HuH-7 (cell line): ENCODE measurements around the gene TBC1D22A.
A peak's percentile ranks its signal among the peaks of the same experiment; 100 is the strongest.

ENCODE experiments used
- DNase-seq: peaks from one replicate; pipeline ENCODE4 v3.0.0; 2011; ENCODE audit warnings: low spot score

Gene TBC1D22A

DNA sequence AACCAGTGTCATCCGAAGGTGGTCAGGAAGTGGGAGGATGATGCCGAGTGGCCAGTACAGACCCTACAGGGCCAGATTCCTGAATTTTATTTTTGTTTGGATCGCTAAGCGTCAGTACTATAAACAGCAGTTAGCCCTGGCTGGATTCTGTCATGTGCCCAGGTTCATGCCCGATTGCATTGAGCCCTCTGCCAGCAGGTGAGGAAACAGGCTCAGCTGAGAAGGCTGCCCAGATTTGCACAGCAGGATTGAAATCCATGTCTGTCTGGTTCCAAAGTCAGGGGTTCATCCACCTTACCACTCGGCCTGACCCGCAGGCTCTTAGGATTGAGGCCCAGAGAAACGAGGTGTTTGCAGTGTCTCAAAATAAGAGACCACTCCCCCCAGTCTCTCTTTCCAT is 9.1 kb upstream of the TBC1D22A start:
- DNase-seq: no peak

DNA sequence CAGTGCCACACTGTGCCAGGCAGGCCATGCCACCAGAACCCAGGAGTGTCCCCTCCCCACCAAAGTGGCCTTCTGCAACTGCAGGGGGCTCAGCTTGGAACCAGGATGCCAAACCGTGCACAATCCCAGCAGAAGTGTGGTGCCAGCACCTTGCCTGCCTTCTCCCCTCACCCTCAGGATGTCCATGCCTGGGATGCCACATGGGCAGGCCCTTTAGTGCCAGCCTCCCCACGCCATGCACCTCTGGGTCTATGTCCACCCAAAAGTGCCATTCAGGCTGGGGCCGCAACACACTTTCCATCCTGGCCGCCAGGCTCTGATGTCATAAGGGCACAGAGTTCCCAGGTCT is 8.7 kb upstream of the TBC1D22A start:
- DNase-seq: no peak

DNA sequence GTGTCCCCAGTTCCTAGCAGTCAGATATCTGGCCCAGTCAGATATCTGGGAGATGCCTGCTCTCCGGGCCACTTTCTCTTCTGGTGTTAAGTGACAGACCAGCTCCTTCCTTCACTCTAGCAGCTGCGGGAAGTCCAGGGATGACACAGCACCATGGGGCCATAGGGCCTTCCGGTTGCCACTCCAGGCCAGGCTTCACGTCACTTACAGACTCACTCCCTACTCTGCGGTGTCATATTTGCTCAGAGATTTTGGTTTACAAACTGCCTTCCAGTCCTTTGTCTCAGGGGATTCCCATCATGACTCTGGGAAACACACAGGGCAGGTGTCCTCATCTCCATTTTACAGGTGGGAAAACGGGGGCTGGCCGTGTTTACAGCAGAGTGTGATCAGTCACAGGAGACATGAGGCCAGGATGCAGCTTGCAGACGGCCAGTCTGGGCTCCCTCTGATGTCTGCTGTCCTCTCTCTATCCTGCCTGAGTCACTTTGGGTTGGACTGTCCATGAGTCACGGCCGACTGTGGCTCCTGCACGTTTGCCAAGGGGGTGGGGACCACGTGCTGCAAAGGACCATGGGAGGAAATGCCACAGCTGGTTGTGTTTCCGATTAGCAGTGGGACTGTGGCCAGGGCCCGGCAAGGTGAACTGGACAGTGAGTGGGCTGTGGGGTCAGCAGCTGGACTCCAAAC is 8.2 kb upstream of the TBC1D22A start:
- no peak for DNase-seq

DNA sequence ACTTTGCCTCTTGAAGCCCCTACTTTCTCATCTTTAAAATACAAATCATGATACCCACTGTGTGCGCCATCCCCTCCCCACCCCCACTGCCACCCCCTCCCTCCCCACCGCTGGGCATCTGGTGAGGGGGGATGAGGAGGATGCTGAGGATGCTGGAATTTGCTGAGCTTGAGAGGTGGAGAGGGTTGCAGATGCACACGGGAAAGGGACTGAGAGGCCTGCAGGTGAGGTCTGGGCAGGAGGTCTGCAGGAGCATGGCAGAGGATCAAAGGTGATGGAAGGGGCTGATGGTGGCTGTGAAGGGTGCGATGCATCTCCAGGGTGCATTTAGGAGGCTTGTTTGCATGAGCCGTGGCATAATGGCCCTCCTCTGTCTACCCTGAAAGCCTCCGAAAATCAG is 7.6 kb upstream of the TBC1D22A start:
- DNase-seq: no peak

DNA sequence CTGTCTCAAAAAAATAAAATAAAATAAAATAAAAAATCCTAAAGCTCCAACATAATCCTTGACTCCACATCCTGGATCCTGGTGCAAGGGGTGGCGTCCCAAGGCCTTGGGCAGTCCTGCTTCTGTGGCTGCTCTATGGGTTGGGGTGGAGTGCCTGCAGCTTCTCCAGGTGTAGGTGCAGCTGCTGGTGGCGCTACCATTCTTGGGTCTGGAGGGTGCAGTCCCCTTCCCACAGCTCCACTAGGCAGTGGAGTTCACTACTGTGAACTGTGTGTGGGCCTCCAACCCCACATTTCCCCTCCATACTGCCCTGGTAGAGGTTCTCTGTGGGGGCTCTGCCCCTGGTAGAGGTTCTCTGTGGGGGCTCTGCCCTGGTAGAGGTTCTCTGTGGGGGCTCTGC is 6.9 kb upstream of the TBC1D22A start:
- no peak for DNase-seq

DNA sequence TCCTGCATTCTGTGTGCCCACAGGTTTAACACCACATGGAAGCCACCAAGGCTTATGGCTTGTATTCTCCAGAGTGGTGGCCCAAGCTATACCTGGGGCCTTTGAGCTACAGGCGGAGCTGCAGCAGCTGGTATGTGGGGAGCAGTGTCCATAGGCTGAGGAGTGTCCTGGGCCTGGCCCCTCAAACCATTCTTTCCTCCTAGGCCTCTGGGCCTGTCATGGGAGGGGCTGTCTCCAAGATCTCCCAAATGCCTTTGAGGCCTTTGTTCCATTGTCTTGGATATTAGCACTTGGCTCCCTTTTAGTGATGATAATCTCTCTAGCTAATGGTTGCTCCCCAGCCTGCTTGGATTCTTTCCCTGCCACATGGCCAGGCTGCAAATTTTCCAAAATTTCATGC is 6.4 kb upstream of the TBC1D22A start:
- DNase-seq: no peak

DNA sequence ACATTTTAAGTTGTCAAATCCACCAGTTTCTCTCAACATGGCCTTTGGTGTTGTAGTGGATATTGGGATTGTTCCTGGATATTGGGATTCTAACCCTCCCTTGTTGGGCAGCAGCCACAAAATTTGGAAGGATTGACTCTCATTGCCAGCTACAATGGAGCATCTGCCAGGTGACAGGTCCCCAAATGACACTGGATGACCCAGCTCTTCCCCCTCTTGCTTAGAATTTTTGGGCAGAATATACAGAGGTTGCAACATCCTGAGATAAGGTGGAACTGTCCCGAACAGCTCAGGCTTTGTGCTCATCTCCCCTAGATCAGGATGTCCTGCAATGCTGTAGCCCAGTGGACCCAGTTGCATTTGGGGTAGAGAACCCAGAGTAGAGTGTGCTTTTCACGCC is 5.3 kb upstream of the TBC1D22A start:
- no peak for DNase-seq

DNA sequence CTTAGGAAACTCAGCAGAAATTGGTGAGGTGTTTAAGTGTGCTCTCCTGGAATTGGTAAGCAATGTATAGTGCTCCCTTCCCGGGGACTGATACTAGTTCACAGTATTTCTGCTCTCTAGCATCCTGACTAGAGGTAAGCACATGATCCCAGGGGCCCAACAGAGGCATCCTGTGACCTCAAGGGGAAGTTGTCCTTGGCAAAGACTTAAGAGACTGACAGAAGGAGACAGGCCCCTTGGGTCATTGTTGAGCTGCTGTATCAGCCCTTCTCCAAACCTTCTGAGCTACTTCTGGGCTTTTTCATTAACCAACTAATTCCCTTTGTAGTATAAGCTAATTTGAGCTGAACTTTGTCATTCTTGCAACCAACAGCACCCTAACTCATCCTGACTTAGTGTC is 4.3 kb upstream of the TBC1D22A start:
- no peak for DNase-seq

DNA sequence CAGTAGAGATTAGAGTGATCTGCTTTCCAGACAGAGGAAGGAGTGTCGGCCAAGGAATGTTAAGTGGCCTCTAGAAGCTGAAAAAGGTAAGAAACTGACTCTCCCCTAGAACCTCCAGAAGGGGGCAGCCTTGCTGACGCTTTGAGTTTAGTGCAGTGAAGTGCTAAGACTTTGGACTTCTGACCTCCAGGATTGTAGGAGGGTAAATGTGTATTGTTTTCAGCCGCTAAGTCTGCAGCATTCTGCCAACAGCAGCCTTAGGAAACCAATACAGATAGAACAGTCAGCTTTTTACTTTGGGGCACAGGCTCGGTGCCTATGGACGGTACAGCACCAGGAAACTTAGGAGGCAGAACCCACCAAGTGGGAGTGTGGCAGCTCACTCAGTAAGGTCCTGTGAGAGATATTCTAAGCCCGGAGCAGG is 3.6 kb upstream of the TBC1D22A start:
- peak; percentile 85 for DNase-seq

DNA sequence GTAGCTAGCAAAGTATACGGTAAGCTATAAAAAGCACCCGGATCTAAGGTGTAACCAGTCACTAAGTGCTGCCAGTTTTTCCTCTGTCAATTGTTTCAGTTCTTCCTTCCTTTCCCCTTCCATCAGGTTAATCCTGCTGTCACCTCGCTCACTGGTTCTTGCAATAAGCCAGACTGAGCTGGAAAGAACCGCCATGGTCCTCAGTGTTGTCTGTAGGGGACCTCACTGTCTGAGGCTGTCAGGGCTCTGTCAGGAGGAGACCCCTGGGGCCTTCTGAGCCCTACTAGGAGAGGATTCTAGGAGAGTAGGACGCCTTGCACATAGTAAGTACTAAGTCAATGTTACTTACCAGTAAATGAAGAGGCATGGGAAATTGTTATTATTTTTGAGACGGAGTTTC is 1.4 kb upstream of the TBC1D22A start:
- no peak for DNase-seq

DNA sequence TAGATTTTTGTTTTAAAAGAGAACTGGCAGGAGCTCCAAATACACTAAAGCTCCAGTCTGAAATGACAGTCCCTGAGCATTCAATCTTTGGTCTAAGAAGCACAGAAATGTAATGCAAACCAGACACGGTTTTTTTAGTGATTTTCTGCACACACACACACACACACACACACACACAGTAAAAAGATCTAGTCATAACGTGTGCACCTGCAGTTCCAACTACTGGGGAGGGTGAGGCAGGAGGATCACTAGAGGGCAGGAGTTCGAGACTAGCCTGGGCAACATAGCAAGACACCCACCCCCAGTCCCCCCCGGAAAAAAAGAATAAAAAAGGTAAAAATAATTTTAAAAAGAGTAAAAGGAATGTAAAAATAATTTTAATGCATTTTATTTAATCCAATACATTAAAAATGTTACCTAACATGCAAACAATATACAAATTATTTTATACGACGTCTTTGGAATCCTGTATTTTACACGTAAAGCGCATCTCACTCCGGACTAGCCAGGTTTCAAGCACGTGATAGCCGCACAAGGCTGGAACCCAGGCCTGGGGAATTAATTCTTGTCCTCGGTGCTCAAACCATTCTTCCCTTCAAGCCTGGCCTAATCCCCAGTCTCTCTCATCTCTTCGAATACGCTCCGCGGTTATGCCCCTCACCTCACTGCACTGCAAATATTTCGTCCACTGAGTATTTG is 762 bp upstream of the TBC1D22A start:
- DNase-seq: no peak

DNA sequence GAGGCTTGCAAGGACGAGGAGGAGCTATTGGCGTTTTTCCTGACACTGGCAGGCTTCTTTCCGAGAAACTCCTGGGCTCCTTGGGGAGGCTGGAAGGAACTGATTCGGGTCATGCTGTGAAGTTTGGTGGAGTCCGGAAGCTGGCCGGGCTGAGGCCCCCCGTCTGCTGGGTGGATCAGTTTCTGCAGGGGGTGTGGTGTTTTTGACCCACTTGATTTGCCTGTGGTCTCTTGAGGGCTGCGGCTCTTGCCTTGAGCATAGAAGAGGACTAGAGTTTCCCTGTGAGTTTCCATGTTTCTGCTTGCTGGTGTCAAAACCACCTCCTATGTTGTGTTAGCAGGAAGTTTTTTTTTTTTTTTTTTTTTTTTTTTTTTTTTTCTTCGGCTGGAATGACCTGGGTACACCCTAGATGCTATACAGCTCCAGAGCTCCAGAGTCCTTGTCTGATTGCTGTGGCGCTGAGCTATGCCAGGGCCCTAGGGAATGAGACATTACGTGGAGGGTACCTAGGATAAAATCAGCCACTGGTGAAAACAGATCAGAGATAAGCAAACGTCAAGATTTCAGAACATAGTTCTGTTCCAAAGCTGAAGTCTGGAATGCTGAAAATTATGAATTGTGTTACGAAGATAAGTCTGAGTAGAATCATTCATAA is 728 bp downstream of the TBC1D22A start:
- DNase-seq: no peak

DNA sequence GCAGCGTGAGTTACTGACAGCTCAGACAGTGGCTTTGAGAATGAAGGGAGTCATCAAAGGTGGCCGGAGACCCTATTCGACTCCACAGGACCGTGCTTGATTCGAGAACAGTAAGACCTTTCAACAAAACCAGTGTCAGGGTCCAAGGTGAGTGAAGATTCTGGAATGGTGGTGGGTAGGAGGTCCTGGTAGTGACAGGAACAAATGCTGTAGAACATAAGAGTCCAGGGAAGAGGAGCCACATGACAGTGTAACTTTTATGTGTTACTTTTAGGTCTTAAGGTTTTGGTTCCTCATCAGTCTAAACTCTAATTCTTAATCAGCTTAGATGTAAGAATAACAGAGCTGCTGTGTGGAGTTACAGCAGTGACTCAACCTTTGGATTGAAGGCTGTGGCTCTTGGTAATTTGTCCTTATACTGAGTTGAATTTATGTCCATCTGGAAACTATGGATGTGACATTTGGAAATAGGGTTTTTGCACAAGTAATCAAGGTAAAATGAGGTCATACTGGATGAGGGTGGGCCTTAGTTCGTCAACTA is 1.8 kb downstream of the TBC1D22A start:
- no peak for DNase-seq

DNA sequence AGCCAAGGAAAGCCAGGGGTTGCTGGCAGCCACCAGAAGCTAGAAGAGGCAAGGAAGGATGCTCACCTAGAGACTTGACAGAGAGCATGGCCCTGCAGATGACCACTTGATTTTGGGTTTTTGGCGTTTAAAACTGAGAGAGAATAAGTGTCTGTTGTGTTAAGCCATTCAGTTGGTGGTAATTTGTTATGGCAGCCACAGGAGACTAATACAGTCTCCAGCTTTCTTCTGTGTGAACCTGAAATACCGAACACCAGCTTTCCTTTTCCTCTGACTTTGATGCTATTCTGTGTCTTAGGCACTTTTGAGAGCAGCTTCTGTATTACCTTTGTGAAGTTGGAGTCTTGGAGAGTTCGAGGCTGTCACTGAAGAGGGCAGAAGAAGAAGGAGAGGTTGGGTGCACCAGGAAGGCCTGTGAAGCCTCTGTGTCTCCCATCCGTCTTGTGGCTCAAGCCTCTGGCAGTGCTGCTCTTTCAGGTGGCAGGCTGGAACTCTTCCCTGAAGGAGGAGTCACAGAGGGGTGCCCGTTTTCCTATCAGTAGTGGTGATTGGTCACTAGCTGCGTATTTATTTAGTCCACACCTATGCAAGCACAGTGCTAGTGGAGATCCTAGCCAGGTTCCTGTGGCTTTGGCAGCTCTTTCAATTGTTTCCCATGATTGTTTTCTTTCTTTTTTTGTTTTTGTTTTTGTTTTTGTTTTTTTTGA is 2.5 kb downstream of the TBC1D22A start:
- no peak for DNase-seq

DNA sequence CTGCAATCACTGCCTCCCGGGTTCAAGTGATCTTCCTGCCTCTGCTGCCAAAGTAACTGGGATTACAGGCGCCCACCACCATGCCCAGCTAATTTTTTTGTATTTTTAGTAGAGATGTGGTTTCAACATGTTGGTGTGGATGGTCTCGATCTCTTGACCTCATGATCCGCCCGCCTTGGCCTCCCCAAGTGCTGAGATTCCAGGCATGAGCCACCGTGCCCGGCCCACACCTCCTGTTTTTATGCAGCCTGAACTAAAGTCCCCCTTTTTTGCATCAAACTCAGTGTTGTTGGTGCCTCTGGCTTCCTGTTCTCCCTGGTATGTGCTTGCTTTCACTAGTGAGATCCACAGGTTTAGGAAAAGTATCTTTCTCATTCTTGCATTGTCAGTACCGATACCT is 4.2 kb downstream of the TBC1D22A start:
- no peak for DNase-seq

DNA sequence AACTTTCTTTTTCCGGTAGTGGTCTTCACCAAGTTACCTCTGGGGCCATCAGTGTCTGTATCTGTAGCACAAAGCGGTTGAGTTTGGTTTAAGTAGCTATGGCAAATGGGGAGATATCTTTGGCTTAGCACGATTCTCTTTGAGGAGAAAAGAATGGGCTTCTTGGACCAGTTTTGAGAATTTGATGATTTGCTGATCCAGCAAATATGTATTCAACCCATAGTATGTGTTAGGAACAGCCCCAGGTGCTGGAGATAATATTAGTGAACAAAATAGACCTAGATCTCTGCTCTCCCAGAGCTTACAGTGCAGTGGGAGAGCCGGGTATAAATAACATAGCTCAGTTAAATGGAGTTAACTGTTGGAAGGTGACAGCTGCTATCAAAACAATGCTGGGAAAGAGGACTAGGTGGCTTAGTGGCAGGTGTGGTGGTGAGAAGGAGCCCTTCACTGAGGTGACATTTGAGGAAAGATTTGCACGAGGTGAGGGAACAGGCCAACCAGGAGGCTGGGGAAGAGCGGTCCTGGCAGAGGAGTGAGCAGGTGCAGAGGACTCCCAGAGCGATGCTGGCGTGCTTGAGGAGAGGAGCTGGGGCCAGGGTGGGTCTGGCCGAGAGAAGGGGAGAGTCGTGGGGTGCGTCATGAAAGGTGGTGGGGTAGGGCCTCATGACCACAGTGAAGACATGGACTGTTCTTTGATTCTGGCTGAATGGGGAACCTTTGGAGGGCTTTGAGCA is 5.0 kb downstream of the TBC1D22A start:
- no peak for DNase-seq

DNA sequence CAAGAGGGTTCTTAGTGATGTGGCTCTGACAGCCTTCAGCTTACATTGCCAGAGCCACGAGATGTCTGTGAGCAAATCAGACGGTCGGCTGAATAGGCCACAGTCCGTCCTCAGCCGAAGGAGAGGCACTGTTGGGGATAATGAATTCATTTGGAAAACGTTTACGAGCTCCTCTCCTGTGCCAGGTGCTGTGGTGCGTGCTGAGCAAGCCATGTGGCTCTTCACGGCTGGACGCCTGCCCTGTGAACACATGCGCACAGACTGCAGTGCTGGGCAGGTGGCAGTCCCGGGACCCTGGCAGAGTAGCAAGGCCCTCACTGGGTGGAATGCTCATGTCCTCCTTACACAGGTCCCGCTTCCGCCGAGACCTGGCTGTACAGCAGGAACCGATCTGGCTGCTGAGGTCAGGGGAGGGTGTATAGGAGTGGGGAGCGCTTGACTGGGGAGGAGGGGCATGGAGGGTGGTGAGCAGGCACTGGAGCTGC is 6.8 kb downstream of the TBC1D22A start:
- DNase-seq: no peak

DNA sequence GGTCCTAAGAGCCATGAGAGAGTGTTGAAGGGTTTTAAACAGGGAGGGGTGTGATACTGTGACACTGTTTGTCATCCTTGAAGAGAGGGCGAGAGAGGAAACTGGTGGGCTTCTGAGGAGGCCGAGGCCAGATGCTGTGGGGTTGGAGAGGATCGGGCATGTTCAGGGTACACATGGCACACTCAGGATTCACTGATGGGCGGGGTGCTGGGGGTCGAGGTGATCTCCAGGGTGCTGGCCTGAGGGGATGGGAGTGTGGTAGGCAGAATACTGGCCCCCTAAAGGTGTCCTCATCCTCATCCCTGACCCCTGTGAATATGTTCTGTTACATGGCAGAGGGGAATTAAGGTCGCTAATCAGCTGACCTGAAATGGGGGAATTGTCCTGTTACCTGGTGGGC is 7.3 kb downstream of the TBC1D22A start:
- no peak for DNase-seq

DNA sequence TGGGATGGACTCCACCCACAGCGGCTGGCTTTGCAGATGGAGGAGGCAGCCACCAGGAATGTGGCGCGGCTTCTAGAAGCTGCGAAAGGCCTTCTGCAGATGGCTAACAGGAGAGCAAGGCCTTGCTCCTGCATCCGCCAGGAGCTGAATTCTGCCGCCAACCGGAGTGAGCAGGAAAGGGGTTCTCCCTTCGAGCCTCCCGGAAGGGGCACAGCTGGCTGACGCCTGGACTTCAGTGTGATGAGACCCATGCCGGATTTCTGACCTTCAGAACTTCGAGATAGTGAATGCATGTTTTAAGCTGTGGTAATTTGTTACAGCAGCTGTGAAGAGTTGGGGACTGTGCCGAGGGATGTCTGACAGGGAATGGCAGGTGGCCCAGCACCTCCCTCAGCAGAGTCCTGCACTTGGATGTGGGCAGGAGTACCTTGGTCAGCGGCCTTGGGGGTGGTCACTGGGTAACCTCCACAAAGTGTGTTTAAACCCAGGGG is 7.7 kb downstream of the TBC1D22A start:
- DNase-seq: no peak

DNA sequence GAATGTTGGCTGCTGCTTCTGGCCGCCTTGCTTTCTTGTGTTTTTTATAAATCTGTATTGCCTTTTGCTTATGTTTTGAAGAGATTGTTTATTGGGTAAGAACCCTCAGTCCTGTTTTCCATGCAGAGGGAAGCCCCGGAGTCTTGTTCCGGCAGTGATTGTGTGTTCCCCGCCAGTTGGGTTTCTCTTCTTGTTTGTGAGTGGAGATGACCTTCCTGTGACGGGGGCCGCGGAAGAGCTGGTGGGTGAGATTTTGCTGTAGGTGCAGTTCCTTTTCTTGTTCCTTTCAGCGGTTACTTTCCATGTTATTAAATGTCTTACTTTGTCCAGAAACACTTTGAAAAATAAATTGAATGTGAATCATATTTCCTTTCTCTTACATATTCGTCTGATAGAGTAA is 8.3 kb downstream of the TBC1D22A start:
- no peak for DNase-seq

DNA sequence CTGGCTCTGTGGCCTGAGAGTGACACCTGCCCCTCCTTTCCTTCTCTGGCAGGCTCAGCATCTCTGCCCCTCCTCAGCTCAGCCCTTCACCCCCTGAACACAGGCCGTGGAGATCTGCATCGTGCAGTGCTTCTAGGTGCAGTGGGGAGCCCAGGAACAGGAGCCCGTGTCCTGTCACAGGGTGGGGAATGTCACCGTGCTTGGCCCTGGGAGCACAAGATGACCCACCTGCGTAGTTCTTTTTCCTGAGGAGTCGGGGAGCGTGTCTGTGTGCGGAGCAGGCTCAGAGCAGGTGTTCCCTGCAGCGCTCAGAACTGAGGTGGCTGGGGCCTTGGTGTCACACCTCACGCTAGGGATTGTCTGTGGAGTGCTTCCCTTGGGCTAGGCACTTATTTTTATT is 10.6 kb downstream of the TBC1D22A start:
- no peak for DNase-seq
